ENCODE results near the gene LHX4.

DNA sequence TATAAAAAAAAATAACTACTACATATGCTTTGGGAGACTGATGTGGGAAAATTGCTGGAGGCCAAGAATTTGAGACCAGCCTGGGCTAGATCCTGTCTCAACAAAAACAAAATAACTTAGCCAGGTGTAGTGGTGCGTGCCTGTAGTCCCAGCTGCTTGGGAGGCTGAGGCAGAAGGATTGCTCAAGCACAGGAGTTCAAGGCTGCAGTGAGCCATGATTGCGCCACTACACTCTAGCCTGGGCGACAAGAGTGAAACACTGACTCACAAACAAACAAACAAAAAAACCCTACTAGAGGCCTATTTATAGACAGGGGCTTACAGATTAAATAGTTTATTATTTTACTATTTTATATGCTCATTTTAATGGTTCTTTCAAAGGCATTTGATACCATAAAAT, 80.0 kb downstream of the LHX4 start:
- TF ChIP-seq, protein P1, sequence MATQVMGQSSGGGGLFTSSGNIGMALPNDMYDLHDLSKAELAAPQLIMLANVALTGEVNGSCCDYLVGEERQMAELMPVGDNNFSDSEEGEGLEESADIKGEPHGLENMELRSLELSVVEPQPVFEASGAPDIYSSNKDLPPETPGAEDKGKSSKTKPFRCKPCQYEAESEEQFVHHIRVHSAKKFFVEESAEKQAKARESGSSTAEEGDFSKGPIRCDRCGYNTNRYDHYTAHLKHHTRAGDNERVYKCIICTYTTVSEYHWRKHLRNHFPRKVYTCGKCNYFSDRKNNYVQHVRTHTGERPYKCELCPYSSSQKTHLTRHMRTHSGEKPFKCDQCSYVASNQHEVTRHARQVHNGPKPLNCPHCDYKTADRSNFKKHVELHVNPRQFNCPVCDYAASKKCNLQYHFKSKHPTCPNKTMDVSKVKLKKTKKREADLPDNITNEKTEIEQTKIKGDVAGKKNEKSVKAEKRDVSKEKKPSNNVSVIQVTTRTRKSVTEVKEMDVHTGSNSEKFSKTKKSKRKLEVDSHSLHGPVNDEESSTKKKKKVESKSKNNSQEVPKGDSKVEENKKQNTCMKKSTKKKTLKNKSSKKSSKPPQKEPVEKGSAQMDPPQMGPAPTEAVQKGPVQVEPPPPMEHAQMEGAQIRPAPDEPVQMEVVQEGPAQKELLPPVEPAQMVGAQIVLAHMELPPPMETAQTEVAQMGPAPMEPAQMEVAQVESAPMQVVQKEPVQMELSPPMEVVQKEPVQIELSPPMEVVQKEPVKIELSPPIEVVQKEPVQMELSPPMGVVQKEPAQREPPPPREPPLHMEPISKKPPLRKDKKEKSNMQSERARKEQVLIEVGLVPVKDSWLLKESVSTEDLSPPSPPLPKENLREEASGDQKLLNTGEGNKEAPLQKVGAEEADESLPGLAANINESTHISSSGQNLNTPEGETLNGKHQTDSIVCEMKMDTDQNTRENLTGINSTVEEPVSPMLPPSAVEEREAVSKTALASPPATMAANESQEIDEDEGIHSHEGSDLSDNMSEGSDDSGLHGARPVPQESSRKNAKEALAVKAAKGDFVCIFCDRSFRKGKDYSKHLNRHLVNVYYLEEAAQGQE (IDR thresholded peaks at IDR 0.05; ENCODE audit: low read depth, low read length) = no peak
- TF ChIP-seq BHLHE40 (IDR thresholded peaks at IDR 0.05; ENCODE audit: borderline replicate concordance in 1 of 2, low read depth in 2 of 2, low read length in 1 of 2) (no peak), RELA (IDR thresholded peaks at IDR 0.05; ENCODE audit: borderline replicate concordance, partially characterized antibody) (no peak), NBN (IDR thresholded peaks at IDR 0.05) (no peak), JUND (IDR thresholded peaks at IDR 0.05; ENCODE audit: low read depth, low read length) (no peak)
- TF ChIP-seq, protein P2, sequence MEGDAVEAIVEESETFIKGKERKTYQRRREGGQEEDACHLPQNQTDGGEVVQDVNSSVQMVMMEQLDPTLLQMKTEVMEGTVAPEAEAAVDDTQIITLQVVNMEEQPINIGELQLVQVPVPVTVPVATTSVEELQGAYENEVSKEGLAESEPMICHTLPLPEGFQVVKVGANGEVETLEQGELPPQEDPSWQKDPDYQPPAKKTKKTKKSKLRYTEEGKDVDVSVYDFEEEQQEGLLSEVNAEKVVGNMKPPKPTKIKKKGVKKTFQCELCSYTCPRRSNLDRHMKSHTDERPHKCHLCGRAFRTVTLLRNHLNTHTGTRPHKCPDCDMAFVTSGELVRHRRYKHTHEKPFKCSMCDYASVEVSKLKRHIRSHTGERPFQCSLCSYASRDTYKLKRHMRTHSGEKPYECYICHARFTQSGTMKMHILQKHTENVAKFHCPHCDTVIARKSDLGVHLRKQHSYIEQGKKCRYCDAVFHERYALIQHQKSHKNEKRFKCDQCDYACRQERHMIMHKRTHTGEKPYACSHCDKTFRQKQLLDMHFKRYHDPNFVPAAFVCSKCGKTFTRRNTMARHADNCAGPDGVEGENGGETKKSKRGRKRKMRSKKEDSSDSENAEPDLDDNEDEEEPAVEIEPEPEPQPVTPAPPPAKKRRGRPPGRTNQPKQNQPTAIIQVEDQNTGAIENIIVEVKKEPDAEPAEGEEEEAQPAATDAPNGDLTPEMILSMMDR (IDR thresholded peaks at IDR 0.05 in 2 of 3, conservative IDR thresholded peaks at IDR 0.05 in 1 of 3; ENCODE audit: control insufficient read depth in 2 of 3, extremely low read depth in 1 of 3, insufficient read depth in 1 of 3, low read depth in 3 of 3, low read length in 3 of 3) = no peak
- TF ChIP-seq, protein P3, sequence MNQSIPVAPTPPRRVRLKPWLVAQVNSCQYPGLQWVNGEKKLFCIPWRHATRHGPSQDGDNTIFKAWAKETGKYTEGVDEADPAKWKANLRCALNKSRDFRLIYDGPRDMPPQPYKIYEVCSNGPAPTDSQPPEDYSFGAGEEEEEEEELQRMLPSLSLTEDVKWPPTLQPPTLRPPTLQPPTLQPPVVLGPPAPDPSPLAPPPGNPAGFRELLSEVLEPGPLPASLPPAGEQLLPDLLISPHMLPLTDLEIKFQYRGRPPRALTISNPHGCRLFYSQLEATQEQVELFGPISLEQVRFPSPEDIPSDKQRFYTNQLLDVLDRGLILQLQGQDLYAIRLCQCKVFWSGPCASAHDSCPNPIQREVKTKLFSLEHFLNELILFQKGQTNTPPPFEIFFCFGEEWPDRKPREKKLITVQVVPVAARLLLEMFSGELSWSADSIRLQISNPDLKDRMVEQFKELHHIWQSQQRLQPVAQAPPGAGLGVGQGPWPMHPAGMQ (IDR thresholded peaks at IDR 0.05; ENCODE audit: borderline replicate concordance) = no peak
- TF ChIP-seq, protein P4, sequence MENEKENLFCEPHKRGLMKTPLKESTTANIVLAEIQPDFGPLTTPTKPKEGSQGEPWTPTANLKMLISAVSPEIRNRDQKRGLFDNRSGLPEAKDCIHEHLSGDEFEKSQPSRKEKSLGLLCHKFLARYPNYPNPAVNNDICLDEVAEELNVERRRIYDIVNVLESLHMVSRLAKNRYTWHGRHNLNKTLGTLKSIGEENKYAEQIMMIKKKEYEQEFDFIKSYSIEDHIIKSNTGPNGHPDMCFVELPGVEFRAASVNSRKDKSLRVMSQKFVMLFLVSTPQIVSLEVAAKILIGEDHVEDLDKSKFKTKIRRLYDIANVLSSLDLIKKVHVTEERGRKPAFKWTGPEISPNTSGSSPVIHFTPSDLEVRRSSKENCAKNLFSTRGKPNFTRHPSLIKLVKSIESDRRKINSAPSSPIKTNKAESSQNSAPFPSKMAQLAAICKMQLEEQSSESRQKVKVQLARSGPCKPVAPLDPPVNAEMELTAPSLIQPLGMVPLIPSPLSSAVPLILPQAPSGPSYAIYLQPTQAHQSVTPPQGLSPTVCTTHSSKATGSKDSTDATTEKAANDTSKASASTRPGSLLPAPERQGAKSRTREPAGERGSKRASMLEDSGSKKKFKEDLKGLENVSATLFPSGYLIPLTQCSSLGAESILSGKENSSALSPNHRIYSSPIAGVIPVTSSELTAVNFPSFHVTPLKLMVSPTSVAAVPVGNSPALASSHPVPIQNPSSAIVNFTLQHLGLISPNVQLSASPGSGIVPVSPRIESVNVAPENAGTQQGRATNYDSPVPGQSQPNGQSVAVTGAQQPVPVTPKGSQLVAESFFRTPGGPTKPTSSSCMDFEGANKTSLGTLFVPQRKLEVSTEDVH (IDR thresholded peaks at IDR 0.05; ENCODE audit: low read depth, partially characterized antibody) = no peak
